Colonic mucosa (tissue), 4 donors: ENCODE data around the gene MYLK2. TPM values are rescaled to one million over a fixed set of nuclear protein-coding genes. Genes with fewer than 3 reads are reported as not detected.

ENCODE experiments used
- DNase-seq: peaks from one replicate; pipeline ENCODE4 v3.0.0-alpha.2; 2020
- H3K27ac ChIP-seq: fragments of 200-600 bp; one replicate; pipeline ENCODE4 v1.8.0; 2021
- H3K27me3 ChIP-seq: fragments of 200-600 bp; one replicate; pipeline ENCODE4 v1.8.0; 2021
- H3K36me3 ChIP-seq: fragments of 200-600 bp; one replicate; pipeline ENCODE4 v1.8.0; 2021
- H3K4me1 ChIP-seq: fragments of 200-600 bp; one replicate; pipeline ENCODE4 v1.8.0; 2021; ENCODE audit warnings: mild to moderate bottlenecking
- H3K4me3 ChIP-seq: fragments of 200-600 bp; one replicate; pipeline ENCODE4 v1.8.0; 2021
- H3K9ac ChIP-seq, 2 donors: one replicate each; pipeline ENCODE4 v1.7.0; 2013; ENCODE audit warnings: control low read depth in 2 of 2, low read depth in 2 of 2, low read length in 2 of 2
- H3K9me3 ChIP-seq: fragments of 200-600 bp; one replicate; pipeline ENCODE4 v1.8.0; 2021
- intact Hi-C: fragments of 100-400 bp; cut with DNase I; formaldehyde crosslinking; loops from one replicate; pipeline ENCODE4 v1.14.1; 2022
- total RNA-seq, 2 donors: library from RNA; stranded (reverse); fragmentation: NEBNext Ultra II Directional in 1 of 2; extraction: Animal tissue kit (Norgen Biotek cat#: 25700) in 1 of 2; gene quantifications; one replicate each; pipeline ENCODE4 v1.2.1, GENCODE V29; 2021
- TF ChIP-seq, protein P1 (sequence below): fragments of 200-600 bp; IDR thresholded peaks from one replicate; pipeline ENCODE4 v1.8.0; 2022; ENCODE audit warnings: antibody characterized with exemption, mild to moderate bottlenecking
- donor health status: healthy.
- donor health status: DM: no; HTN: no; CAD: no.
- donor health status: DM: no; HTN: no; CAD: no.

MYLK2 gene
- total RNA-seq, 2 donors from 2014 or later = 0.11 to 0.20 TPM

DNA sequence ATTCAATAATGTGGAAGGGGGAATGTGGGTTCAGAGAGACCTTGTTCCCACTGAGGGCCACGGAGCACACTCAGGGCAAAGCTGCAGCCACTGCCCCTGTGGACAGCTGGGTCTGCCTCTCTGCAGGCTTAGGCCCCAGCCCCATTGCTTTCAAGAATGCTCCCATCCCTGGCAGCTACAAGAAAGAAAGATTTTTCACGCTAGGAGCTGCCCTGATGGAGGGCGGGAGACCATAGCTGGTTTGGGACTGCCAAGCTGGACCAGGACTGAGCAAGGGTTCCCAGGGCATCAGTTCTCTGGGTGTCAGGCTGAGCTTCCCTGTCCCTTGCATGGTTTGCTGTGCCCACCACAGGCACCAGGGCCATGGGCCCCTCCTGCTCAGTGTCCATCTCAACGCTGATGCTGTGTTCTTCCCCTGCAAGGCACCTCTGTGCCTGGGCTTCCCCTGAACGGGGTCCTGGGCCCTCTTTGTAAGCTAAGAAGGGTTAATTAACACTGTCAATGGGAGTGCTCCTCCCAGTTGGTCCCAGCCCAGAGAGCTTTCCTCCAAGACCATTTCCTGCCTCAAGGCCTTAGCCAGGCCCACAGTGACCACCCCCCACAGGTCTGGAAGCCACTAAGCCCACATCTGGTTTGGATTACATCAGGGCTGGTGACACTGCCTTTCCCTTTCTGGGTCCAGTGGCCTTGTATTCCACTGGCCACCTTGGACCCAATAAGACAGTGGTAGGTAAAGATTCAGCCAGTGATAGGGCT is 17.9 kb downstream of the MYLK2 start:
- TF ChIP-seq, protein P1, sequence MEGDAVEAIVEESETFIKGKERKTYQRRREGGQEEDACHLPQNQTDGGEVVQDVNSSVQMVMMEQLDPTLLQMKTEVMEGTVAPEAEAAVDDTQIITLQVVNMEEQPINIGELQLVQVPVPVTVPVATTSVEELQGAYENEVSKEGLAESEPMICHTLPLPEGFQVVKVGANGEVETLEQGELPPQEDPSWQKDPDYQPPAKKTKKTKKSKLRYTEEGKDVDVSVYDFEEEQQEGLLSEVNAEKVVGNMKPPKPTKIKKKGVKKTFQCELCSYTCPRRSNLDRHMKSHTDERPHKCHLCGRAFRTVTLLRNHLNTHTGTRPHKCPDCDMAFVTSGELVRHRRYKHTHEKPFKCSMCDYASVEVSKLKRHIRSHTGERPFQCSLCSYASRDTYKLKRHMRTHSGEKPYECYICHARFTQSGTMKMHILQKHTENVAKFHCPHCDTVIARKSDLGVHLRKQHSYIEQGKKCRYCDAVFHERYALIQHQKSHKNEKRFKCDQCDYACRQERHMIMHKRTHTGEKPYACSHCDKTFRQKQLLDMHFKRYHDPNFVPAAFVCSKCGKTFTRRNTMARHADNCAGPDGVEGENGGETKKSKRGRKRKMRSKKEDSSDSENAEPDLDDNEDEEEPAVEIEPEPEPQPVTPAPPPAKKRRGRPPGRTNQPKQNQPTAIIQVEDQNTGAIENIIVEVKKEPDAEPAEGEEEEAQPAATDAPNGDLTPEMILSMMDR = no peak
- no peaks in the 10 kb centered on the region for H3K4me1 ChIP-seq
- H3K9ac ChIP-seq = no peak overlapping the region
- H3K9me3 ChIP-seq = no peaks in the 10 kb centered on the region
- H3K27ac ChIP-seq = no peak overlapping the region
- H3K27me3 ChIP-seq = no peaks in the 10 kb centered on the region
- no peak for DNase-seq
- intact Hi-C loops = no loop called here
- H3K4me3 ChIP-seq = no peak overlapping the region
- H3K36me3 ChIP-seq = no peaks in the 10 kb centered on the region

DNA sequence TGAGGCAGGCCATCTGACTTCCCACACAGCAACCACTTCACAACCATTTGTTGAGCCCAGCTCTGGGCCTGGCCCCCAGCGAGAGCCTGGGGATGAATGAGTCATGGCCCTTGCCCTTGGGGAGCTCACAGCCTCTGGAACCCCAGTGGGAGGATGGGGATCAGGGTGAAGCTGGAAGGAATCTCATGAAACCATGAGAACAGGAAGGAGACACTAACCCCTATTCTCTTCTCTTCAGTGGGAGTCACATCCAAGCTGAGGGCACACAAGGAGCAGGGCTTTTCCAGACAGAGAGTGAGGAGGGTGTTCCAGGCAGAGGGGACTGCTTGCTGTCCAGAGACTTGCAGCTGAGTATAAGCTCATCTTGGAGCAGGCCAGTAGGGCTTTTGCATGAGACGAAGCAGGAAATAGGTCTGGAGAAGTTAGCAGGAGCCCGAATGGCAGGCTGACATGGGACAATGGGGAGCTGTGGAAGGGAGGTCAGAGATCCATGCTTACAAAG is 18.8 kb downstream of the MYLK2 start:
- Histone ChIP-seq H3K4me1 (no peaks in the 10 kb centered on the region), H3K4me3 (no peak overlapping the region), H3K9ac (no peak overlapping the region), H3K27me3 (no peaks in the 10 kb centered on the region), H3K27ac (no peak overlapping the region), H3K36me3 (no peaks in the 10 kb centered on the region), H3K9me3 (no peaks in the 10 kb centered on the region)
- no peak for DNase-seq
- intact Hi-C loops = no loop called here
- TF ChIP-seq, protein P1 = no peak

DNA sequence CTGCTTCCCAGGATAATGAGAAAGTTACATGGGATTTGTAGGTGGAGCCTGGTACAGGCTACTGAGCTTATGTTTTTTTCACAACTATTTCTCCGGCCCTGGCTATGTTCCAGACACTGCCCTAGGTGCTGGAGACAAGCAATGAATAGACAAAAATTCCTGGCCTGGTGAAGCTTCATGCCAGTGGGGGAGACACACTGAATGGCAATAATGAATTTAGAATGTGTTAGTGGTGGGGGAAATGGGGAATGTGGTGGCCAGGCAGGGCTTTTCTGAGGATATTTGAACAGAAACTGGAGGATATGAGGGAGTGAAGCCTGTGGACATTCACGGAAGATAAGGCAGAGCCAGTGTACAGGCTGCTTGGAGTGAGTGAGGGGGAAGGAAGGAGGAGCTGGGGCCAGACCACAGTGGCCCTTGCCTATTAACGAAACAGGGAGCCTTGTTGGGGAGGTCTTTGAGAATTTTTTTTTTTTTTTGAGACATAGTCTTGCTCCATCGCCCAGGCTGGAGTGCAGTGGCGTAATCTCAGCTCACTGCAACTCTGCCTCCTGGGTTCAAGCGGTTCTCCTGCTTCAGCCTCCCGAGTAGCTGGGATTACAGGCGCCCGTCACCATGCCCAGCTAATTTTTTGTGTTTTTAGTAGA is 19.6 kb downstream of the MYLK2 start:
- no peak overlapping the region for H3K9ac ChIP-seq
- H3K27ac ChIP-seq = no peak overlapping the region
- TF ChIP-seq, protein P1 = no peak
- H3K9me3 ChIP-seq = no peaks in the 10 kb centered on the region
- no peaks in the 10 kb centered on the region for H3K4me1 ChIP-seq
- no peak overlapping the region for H3K4me3 ChIP-seq
- H3K36me3 ChIP-seq = no peaks in the 10 kb centered on the region
- no peak for DNase-seq
- no peaks in the 10 kb centered on the region for H3K27me3 ChIP-seq
- intact Hi-C loops = no loop called here

DNA sequence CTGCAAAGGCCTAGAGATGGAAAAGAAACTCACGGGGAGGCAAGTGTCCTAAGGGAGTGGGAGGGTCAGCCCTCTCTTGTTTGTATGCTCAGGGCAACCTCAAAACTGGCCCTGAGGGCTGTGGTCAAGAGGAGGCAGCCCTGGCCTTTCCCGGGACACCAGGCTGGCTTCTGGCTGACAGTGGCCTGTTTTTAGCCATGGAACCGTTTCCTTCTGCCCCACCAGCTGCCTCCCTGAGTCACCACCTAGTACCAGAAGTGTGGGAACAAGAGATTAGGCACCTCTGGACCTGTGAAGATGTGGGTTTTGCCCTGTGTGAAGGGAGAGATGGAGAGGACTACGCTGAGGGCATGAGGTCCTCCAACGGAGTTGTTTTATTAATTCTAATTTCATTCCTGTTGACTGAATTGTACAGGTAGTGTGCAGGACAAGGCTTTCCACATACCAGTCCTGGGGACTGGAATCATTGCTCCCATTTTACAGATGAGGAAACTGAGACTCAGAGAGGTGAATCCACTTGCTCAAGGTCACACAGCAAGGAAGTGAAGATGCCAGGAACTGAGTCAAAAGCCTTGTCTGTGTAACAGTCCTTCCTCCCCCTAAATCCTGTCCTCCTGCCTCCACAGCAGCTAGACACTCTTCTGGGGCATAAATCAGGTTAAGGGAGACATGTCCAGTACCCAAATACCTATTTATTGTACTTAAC is 20.8 kb downstream of the MYLK2 start:
- H3K27ac ChIP-seq = no peak overlapping the region
- no peaks in the 10 kb centered on the region for H3K36me3 ChIP-seq
- intact Hi-C loops = no loop called here
- H3K27me3 ChIP-seq = no peaks in the 10 kb centered on the region
- H3K4me1 ChIP-seq = no peaks in the 10 kb centered on the region
- DNase-seq = no peak
- H3K4me3 ChIP-seq = no peak overlapping the region
- TF ChIP-seq, protein P1 = no peak
- no peak overlapping the region for H3K9ac ChIP-seq
- H3K9me3 ChIP-seq = no peaks in the 10 kb centered on the region

DNA sequence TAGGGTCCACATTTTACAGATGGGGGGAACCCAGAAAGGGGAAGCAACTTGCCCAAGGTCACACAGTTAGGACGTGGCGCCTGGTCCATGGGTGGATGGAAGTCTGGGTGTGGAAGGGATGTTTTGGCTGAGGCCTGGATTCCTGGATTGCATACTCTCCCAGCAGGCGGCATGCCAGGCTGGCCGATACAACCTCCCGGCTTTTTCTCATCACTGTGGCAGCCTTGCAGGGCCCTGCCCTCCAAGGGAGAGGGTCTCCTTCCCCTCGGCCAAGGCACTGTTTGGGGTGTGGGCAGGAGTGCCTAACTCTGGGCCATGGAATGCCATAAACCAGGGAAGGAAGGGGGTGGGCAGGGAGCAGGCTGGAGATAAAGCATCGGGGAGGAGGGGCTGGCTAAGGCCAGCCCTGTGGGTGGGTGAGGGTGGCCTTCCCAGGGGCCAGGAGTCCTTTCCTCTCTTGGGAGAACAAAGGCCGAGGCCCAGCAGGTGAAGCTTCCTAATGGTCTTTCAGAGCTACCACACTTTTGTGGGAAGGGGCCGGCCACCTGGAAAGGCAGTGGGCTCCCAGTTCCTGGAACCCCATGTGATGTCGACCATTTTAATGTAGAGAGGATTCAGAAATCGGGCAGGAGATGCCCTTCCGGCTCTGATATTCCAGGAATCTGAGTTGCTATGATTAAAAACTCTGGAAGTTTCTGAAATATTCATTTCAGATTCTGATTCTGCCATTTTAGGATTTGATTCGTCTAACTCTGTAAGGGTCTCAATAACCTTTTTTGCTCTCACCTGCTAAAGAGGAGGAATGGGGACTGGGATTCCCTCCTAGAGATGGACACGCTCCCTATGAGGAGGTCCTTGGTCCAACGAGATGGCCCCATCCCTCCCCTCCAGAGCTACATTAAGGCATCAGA is 22.0 kb downstream of the MYLK2 start:
- TF ChIP-seq, protein P1 = no peak
- no peaks in the 10 kb centered on the region for H3K4me1 ChIP-seq
- no peak overlapping the region for H3K27ac ChIP-seq
- no peaks in the 10 kb centered on the region for H3K36me3 ChIP-seq
- H3K27me3 ChIP-seq = no peaks in the 10 kb centered on the region
- intact Hi-C loops = no loop called here
- H3K4me3 ChIP-seq = no peak overlapping the region
- DNase-seq = no peak
- H3K9me3 ChIP-seq = no peaks in the 10 kb centered on the region
- no peak overlapping the region for H3K9ac ChIP-seq
